IMR-90 (cell line): ENCODE results near the gene CALD1. TPM values are rescaled to one million over a fixed set of nuclear protein-coding genes. Genes with fewer than 3 reads are reported as not detected.

Experiments
- ATAC-seq: fragments of 200-7000 bp; cut with Tn5 transposase; 2 replicates; pipeline ENCODE4 v1.9.1; 2020; ENCODE audit warnings: low read depth, mild to moderate bottlenecking, moderate library complexity
- BruUV-seq: library from RNA; stranded (reverse); fragments of 400-500 nt; replicated peaks from 2 replicates; lab custom pipeline; 2021; lab: Mats Ljungman, UMichigan
- CTCF ChIA-PET: fragments of 300-600 bp; formaldehyde crosslinking; extraction: SDS; loops from one replicate; lab custom pipeline; 2021; ENCODE audit warnings: antibody characterized with exemption; lab: Yijun Ruan, JAX
- POLR2A ChIA-PET: fragments of 300-600 bp; sonication (Branson Sonifier 250); formaldehyde crosslinking; loops from one replicate; lab custom pipeline; 2022; ENCODE audit warnings: antibody characterized with exemption; ENCODE audit not compliant: unreplicated experiment; lab: Charles Lee
- DNase-seq: peaks from one replicate; pipeline ENCODE4 v3.0.0; 2013
- H2AFZ ChIP-seq: replicated peaks from 2 replicates; pipeline ENCODE3; 2013; ENCODE audit warnings: low read length, mild to moderate bottlenecking; ENCODE audit not compliant: poor library complexity
- H2AK5ac ChIP-seq: 2 replicates; pipeline ENCODE4 v1.6.1; 2013; ENCODE audit warnings: low read depth, low read length, inconsistent platforms
- H2AK9ac ChIP-seq: replicated peaks from 2 replicates; pipeline ENCODE3; 2013; ENCODE audit warnings: mild to moderate bottlenecking, low read depth, low read length, moderate library complexity; ENCODE audit not compliant: poor library complexity
- H2BK120ac ChIP-seq: 2 replicates; pipeline ENCODE4 v1.6.1; 2013; ENCODE audit warnings: low read depth, low read length, inconsistent platforms
- H2BK15ac ChIP-seq: 3 replicates; pipeline ENCODE4 v1.6.1; 2013; ENCODE audit warnings: low read depth, low read length, inconsistent platforms
- H2BK20ac ChIP-seq: 2 replicates; pipeline ENCODE4 v1.6.1; 2013; ENCODE audit warnings: low read depth, mild to moderate bottlenecking, inconsistent platforms, low read length, moderate library complexity
- H2BK5ac ChIP-seq: 2 replicates; pipeline ENCODE4 v1.6.1; 2013; ENCODE audit warnings: mild to moderate bottlenecking, low read depth, low read length, inconsistent platforms; ENCODE audit not compliant: poor library complexity, severe bottlenecking
- H3K14ac ChIP-seq: replicated peaks from 2 replicates; pipeline ENCODE4 v1.6.1; 2013; ENCODE audit warnings: low read depth, low read length, inconsistent platforms
- H3K18ac ChIP-seq: 2 replicates; pipeline ENCODE4 v1.6.1; 2013; ENCODE audit warnings: low read depth, low read length, control low read depth
- H3K23ac ChIP-seq: 2 replicates; pipeline ENCODE4 v1.6.1; 2013; ENCODE audit warnings: low read depth, low read length, inconsistent platforms
- H3K27ac ChIP-seq: 2 replicates; pipeline ENCODE4 v1.5.1; 2013; ENCODE audit warnings: mild to moderate bottlenecking, control low read depth, low read length; ENCODE audit not compliant: insufficient read depth
- H3K27me3 ChIP-seq: 2 replicates; pipeline ENCODE4 v1.6.1; 2013; ENCODE audit warnings: low read length; ENCODE audit not compliant: control insufficient read depth, insufficient read depth
- H3K36me3 ChIP-seq: 2 replicates; pipeline ENCODE4 v1.6.1; 2013; ENCODE audit warnings: low read length, mixed read lengths; ENCODE audit not compliant: control insufficient read depth, insufficient read depth
- H3K4ac ChIP-seq: 2 replicates; pipeline ENCODE4 v1.6.1; 2013; ENCODE audit warnings: low read depth, low read length, inconsistent platforms
- H3K4me1 ChIP-seq: 2 replicates; pipeline ENCODE4 v1.6.1; 2013; ENCODE audit warnings: low read length, mixed read lengths; ENCODE audit not compliant: control insufficient read depth, insufficient read depth
- H3K4me2 ChIP-seq: 2 replicates; pipeline ENCODE4 v1.6.1; 2013; ENCODE audit warnings: low read depth, mild to moderate bottlenecking, control low read depth, low read length, moderate library complexity
- H3K4me3 ChIP-seq: 2 replicates; pipeline ENCODE4 v1.5.1; 2013; ENCODE audit warnings: low read depth, mild to moderate bottlenecking, control low read depth, low read length, moderate library complexity; ENCODE audit not compliant: insufficient read depth
- H3K56ac ChIP-seq: 2 replicates; pipeline ENCODE4 v1.6.1; 2013; ENCODE audit warnings: low read length, inconsistent platforms; ENCODE audit not compliant: insufficient read depth; ENCODE audit errors: extremely low read depth
- H3K79me1 ChIP-seq, 2 experiments: 2 replicates each; pipeline ENCODE4 v1.6.1; 2013; ENCODE audit warnings: low read length in 2 of 2, inconsistent platforms in 1 of 2, low read depth in 1 of 2
- H3K9ac ChIP-seq: 2 replicates; pipeline ENCODE4 v1.6.1; 2013; ENCODE audit warnings: low read depth, low read length, control low read depth
- H3K9me1 ChIP-seq: 2 replicates; pipeline ENCODE4 v1.6.1; 2013; ENCODE audit warnings: low read length, inconsistent platforms; ENCODE audit not compliant: insufficient read depth
- H3K9me3 ChIP-seq: 2 replicates; pipeline ENCODE4 v1.6.1; 2013; ENCODE audit warnings: low read length; ENCODE audit not compliant: control insufficient read depth, insufficient read depth
- H4K20me1 ChIP-seq: 2 replicates; pipeline ENCODE4 v1.6.1; 2013; ENCODE audit warnings: low read length, inconsistent platforms; ENCODE audit not compliant: insufficient read depth
- H4K5ac ChIP-seq: 2 replicates; pipeline ENCODE4 v1.6.1; 2013; ENCODE audit warnings: mild to moderate bottlenecking, low read depth, low read length, control low read depth
- H4K8ac ChIP-seq, 2 experiments: 2 replicates each; pipeline ENCODE4 v1.6.1; 2013; ENCODE audit warnings: low read depth in 2 of 2, low read length in 2 of 2, control low read depth in 1 of 2, inconsistent platforms in 1 of 2
- H4K91ac ChIP-seq: 2 replicates; pipeline ENCODE4 v1.6.1; 2013; ENCODE audit warnings: low read depth, low read length, inconsistent platforms; ENCODE audit not compliant: insufficient read depth
- CEBPB ChIP-seq: IDR thresholded peaks from 2 replicates; pipeline ENCODE4 v1.6.1; 2012; ENCODE audit warnings: low read depth, low read length, improper control_type of control experiment
- CHD1 ChIP-seq: IDR thresholded peaks from 2 replicates; pipeline ENCODE4 v1.6.1; 2012; ENCODE audit warnings: low read depth, low read length, improper control_type of control experiment
- ELK1 ChIP-seq: fragments of 150-350 bp; IDR thresholded peaks from 2 replicates; pipeline ENCODE4 v1.6.1; 2016; ENCODE audit warnings: low read depth, mild to moderate bottlenecking, low read length, moderate library complexity, borderline replicate concordance
- MAFK ChIP-seq: IDR thresholded peaks from 2 replicates; pipeline ENCODE4 v1.6.1; 2012; ENCODE audit warnings: low read depth, low read length, improper control_type of control experiment
- MAZ ChIP-seq: IDR thresholded peaks from 2 replicates; pipeline ENCODE4 v1.6.1; 2012; ENCODE audit warnings: low read depth, mild to moderate bottlenecking, low read length, improper control_type of control experiment, moderate library complexity, borderline replicate concordance
- MXI1 ChIP-seq: IDR thresholded peaks from 2 replicates; pipeline ENCODE4 v1.6.1; 2012; ENCODE audit warnings: low read depth, mild to moderate bottlenecking, low read length, moderate library complexity, borderline replicate concordance
- NFE2L2 ChIP-seq: fragments of 150-350 bp; IDR thresholded peaks from 2 replicates; pipeline ENCODE4 v1.6.1; 2016; ENCODE audit warnings: low read depth, mild to moderate bottlenecking, low read length
- POLR2A ChIP-seq: IDR thresholded peaks from 2 replicates; pipeline ENCODE4 v1.6.1; 2012; ENCODE audit warnings: mild to moderate bottlenecking, low read depth, low read length
- RAD21 ChIP-seq: IDR thresholded peaks from 2 replicates; pipeline ENCODE4 v1.6.1; 2012; ENCODE audit warnings: low read length, improper control_type of control experiment
- USF2 ChIP-seq: fragments of 150-350 bp; IDR thresholded peaks from 2 replicates; pipeline ENCODE4 v1.6.1; 2017; ENCODE audit warnings: mild to moderate bottlenecking, antibody characterized with exemption, low read length, low read depth
- WGBS, 2 experiments: methylation state at CpG; one replicate each; pipeline versions ENCODE4 v1.1.5 to v1.1.7; 2013; ENCODE audit warnings: missing lambda C conversion rate in 2 of 2; ENCODE audit not compliant: insufficient read length in 1 of 2; ENCODE audit errors: extremely low coverage in 2 of 2; 5-methylcytosine and 5-hydroxymethylcytosine counted together
- dilution Hi-C: fragments of 300-500 bp; cut with HindIII; formaldehyde crosslinking; loops from one replicate; pipeline ENCODE4 v1.14.3; 2018; ENCODE audit warnings: low sequenced_read_pairs; ENCODE audit not compliant: unreplicated experiment
- in situ Hi-C: fragments of 300-500 bp; cut with MboI; formaldehyde crosslinking; loops from 3 replicates; pipeline ENCODE4 v1.14.3; 2019; ENCODE audit warnings: low sequenced_read_pairs, inconsistent platforms, mixed read lengths
- intact Hi-C: fragments of 100-400 bp; cut with micrococcal nuclease; formaldehyde crosslinking; loops from 2 replicates; pipeline ENCODE4 v1.10.0; 2022
- polyA plus RNA-seq, 3 experiments: library from polyadenylated mRNA; depleted of rRNA; stranded (reverse); fragments of >200 nt; gene quantifications; 2 replicates each; pipeline ENCODE4 v1.2.3, GENCODE V29; 2012; ENCODE audit warnings: low replicate concordance in 1 of 3
- total RNA-seq: library from RNA; depleted of rRNA; stranded (reverse); fragments of >200 nt; gene quantifications from 2 replicates; pipeline ENCODE4 v1.2.3, GENCODE V29; 2012

Gene CALD1
- total and polyA plus RNA-seq, 2 of the 4 experiments (the other 2 are of a cell fraction), result 375 to 487 TPM

DNA sequence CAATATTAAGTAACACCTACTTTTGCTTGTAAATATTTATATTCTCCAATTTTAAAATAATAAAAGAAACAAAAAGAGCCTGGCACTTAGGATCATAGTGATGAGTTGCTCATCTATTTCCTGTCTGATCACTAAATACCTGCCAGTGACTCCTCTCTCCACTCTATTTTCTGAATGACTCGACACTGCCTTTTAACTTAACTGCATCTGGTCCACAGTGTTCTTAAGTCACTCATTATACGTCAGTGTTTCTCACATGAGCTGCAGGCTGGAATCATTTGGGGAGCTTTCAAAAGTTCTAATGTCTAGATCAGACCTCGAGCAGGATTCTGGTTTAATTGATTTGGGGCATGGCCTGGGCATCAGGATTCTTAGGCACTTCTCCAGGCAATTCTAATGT is 128.9 kb downstream of the CALD1 start:
- Histone ChIP-seq H3K9ac (no peak overlapping the region), H4K20me1 (peaks cover 80% of the 10 kb centered on the region), H3K56ac (no peak overlapping the region), H2BK120ac (no peak overlapping the region), H3K18ac (no peak overlapping the region), H3K9me1 (peaks cover 26% of the 10 kb centered on the region), H4K91ac (no peak overlapping the region), H2BK15ac (no peak overlapping the region), H3K4ac (no peak overlapping the region), H3K79me1 (peaks cover 39 to 90% of the 10 kb centered on the region in 2 experiments), H2BK5ac (peak overlapping the region; percentile 5), H3K4me1 (peaks cover 22% of the 10 kb centered on the region), H3K9me3 (no peaks in the 10 kb centered on the region), H3K36me3 (peaks cover 12% of the 10 kb centered on the region), H3K4me3 (no peak overlapping the region), H3K27ac (no peak overlapping the region; the same call in 1 of the 2 replicates), H4K8ac (no peak overlapping the region; a peak in 1 of 4 replicates), H2AK9ac (no peak overlapping the region), H2AFZ (no peak overlapping the region), H2BK20ac (no peak overlapping the region), H3K27me3 (no peaks in the 10 kb centered on the region), H3K4me2 (no peak overlapping the region), H2AK5ac (no peak overlapping the region), H4K5ac (no peak overlapping the region), H3K14ac (peak overlapping the region; percentile 16; the same call in 1 of the 2 replicates), H3K23ac (no peak overlapping the region)
- ChIA-PET CTCF (interaction anchor here (1.0 kb wide), 1 partner anchor 119 kb away, joined by 6 read pairs; no protein-coding TSS in a partner anchor), POLR2A (no interaction called here)
- dilution Hi-C loops, result no loop called here
- no TSS peak for BruUV-seq
- ATAC-seq (peak; percentile 13; the same call in 1 of the 2 replicates), DNase-seq (peak; percentile 85)
- intact Hi-C loops, result no loop called here
- TF ChIP-seq CEBPB (no peak), POLR2A (no peak), CHD1 (no peak), USF2 (no peak), RAD21 (no peak), MAFK (no peak), NFE2L2 (no peak), MAZ (no peak), MXI1 (no peak), ELK1 (no peak)
- in situ Hi-C loops, result no loop called here
- 83% methylated on average over 1 of the region's 3 CpGs; no CpG with 5 or more reads in 1 of the 2 experiments for WGBS, 2 experiments
